ENCODE measurements around the gene TMOD1.

- TF ChIP-seq POLR2AphosphoS5 (IDR thresholded peaks at IDR 0.05) (no peak), POLR2A (IDR thresholded peaks at IDR 0.05) (no peak)
Measured at GRCh38 chr9:97462159-97462558, 39.3 kb upstream of the TMOD1 start.
